Stomach (tissue), 4 donors: ENCODE results near the gene GAS6.

ENCODE experiments used
- EP300 ChIP-seq: sonication (generic); formaldehyde crosslinking; IDR thresholded peaks from one replicate; pipeline ENCODE4 v1.6.1; 2017; ENCODE audit warnings: antibody characterized with exemption
- POLR2A ChIP-seq, 4 donors: fragments of 450-650 bp; IDR thresholded peaks; one replicate each; pipeline ENCODE4 v1.6.1; 2016; ENCODE audit warnings: antibody characterized with exemption in 4 of 4, control low read depth in 2 of 4, mild to moderate bottlenecking in 1 of 4, moderate library complexity in 1 of 4
- POLR2AphosphoS5 ChIP-seq, 3 donors: sonication (generic); formaldehyde crosslinking; IDR thresholded peaks; one replicate each; pipeline ENCODE4 v1.6.1; 2016; ENCODE audit warnings: antibody characterized with exemption in 3 of 3
- TF ChIP-seq, protein P1 (sequence below), 7 experiments: fragments of 450-650 bp in 4 of 7; fragments of 200-600 bp in 3 of 7; sonication (generic) in 3 of 7; IDR thresholded peaks; one replicate each; pipeline ENCODE4 v1.5.1; 2016 to 2019; ENCODE audit warnings: antibody characterized with exemption in 7 of 7, control low read depth in 2 of 7, mild to moderate bottlenecking in 1 of 7

- TF ChIP-seq, protein P1, sequence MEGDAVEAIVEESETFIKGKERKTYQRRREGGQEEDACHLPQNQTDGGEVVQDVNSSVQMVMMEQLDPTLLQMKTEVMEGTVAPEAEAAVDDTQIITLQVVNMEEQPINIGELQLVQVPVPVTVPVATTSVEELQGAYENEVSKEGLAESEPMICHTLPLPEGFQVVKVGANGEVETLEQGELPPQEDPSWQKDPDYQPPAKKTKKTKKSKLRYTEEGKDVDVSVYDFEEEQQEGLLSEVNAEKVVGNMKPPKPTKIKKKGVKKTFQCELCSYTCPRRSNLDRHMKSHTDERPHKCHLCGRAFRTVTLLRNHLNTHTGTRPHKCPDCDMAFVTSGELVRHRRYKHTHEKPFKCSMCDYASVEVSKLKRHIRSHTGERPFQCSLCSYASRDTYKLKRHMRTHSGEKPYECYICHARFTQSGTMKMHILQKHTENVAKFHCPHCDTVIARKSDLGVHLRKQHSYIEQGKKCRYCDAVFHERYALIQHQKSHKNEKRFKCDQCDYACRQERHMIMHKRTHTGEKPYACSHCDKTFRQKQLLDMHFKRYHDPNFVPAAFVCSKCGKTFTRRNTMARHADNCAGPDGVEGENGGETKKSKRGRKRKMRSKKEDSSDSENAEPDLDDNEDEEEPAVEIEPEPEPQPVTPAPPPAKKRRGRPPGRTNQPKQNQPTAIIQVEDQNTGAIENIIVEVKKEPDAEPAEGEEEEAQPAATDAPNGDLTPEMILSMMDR (IDR thresholded peaks at IDR 0.05), result no peak
- TF ChIP-seq POLR2AphosphoS5 (IDR thresholded peaks at IDR 0.05), result no peak
- TF ChIP-seq EP300, result no peak
- no peak for TF ChIP-seq POLR2A (IDR thresholded peaks at IDR 0.05)
Observed at GRCh38 chr13:113851826-113852535, 11.9 kb downstream of the GAS6 start.
